ENCODE measurements around the gene BICC1.

The BICC1 gene

DNA sequence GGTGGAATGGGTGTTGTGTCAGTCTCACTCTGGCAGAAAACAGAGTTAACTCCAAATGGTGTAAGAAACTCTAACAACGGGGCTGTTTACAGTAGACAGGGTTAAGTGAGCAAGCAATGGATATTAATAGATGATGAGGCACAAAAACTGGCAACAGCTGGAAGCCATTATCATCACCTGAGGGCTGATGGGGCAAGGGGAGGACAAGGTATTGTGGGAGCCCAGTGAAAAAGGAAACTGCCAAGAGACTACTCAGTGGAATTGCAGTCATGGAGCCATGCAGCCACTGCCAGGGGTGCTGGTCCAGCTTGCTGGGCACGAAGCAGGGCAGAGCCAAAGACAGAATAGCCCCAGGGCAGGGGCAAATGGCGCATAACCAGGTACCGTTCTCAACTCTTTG, 260.7 kb downstream of the BICC1 start:
- DNase-seq (ENCODE audit: extremely low read depth in 1 of 2, low read depth in 1 of 2), result no peak

DNA sequence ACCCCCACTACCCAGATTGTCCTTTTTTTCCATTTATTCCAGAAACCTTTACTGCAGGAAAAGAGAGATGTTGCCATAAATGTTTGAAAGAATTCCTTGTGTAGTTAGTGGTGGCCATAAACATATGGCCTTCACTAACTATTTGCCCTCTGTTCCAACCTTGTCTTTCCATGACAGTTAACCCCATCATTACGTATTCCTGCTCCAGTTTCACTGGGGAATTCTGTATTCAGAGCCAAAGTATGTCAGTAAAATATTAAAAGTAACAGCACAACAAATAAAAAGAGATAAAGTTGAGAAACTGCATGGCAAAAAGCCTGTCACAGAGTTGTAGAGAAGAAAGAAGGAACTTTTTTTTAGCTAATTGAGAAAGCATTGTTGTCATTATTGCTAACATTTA, 261.3 kb downstream of the BICC1 start:
- no peak for DNase-seq (ENCODE audit: extremely low read depth in 1 of 2, low read depth in 1 of 2)

DNA sequence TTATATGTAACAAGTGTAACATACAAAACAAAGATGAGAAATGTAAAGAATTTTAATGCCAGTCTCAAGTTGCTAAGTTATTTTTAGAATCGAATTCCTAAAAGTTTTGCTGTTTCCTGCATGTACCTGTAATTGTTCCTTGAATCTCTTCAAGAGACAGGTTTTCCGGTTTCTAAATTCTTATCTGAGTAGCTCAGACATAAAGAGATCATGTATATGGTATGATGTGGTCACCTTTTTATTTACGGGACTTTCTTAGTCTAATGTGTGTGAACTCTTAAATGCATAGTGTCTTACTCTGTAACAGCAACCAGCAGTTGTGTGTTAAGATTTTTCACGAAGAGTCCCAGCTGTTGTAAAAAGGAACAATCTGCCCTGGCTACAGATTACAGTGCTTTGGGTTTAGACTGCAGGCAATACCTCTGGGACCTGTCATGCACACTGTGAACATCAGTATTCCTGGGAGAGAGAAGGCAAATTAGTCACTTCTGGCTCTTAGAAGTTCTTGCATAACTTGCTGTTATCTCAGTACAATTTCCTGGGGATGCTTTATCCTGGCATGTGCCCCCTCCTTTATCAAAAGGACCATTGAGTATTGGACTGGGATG, 263.4 kb downstream of the BICC1 start:
- DNase-seq (ENCODE audit: extremely low read depth in 1 of 2, low read depth in 1 of 2), result no peak

DNA sequence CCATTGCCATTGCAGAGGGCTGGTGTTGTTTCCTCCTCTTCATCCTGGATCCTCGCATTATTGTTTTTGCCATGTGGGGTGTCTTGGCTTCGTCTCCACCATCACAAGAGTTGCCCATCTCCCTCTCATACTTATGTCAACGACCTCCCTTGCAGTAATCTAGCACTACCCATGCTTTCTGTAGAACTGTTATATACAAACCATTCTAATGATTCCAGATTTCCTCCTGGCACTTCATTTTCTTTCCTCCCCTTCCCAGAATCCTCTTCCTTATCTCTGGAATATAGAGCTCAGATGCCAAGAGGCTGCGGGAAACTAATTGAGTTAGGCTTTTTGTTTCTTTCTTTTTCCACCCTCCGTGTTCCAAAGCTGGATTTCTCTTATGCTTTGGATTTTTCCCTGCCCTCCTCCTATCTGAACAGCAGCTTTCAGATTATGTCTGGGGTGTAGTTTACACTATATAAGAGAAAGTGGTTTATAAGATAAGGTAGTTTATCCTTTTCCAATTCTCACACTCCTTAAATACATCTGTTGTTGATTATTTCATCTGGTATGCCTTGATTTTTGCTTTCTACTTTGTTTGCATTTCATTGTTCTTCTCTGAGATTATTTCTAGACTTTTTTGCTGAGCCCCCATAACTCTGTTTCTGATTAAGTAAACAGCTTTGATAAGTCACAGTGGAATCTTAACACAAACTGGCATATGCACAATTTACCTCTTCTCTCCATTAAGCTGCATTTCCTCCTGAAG, 264.1 kb downstream of the BICC1 start:
- DNase-seq (ENCODE audit: extremely low read depth in 1 of 2, low read depth in 1 of 2), result no peak

DNA sequence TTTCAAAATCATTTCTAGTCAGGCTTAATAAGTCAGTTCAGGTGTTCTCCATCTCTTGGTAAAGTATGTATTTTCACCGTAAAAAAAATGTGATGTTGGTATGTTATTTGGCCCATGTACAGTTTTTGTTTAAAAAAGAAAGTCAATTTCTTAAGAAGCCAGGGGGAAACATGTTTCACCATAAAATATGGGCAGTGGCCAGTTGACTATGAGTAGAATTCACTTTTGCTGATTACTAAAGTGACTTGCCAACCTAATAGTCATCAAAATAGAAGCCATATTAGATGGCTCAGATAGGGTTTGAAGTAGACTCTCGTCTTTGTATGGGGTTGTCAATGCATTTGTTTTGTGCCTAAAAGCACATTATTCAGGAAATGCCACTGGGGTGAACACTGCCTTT, 266.3 kb downstream of the BICC1 start:
- no peak for DNase-seq (ENCODE audit: extremely low read depth in 1 of 2, low read depth in 1 of 2)

DNA sequence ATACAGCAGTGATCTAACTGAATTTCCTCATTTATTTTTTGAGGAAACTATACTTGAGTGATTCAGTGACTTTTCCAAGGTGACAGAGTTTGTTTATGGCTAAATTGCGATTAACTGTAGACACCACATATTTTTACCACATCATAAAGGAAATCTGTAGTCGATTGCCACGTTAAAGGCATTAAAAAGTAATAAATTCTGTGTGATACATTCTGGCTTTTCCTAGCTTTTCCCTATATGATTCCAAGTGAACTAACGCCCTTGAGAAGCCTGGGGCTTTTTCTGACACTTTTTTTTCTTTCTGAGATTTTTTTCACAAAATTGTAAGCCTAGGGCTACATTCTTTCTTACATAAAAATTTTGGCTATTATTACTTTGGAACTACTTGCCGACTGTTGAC, 266.9 kb downstream of the BICC1 start:
- no peak for DNase-seq (ENCODE audit: extremely low read depth in 1 of 2, low read depth in 1 of 2)

DNA sequence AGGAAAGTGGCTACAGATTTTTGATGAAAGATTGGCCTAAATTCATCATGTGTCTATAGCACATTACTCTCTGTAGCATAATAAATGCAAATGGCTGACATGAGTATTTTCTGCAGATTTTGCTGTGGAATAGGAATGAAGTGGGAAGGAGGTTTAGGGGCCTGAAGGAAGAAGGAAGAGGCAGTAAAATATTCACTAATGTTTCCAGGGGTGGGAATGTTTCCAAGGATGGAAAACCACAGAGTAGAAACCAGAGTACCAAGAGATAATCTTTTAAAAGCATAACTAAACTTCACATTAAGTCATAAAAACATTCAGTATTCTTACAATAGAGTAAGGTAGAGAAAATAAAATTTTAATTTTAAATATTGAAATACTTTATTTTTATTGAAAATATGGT, 267.8 kb downstream of the BICC1 start:
- DNase-seq (ENCODE audit: extremely low read depth in 1 of 2, low read depth in 1 of 2), result no peak

- no peak for DNase-seq (ENCODE audit: extremely low read depth in 1 of 2, low read depth in 1 of 2)
These were observed 269.3 kb downstream of the BICC1 start for GRCh38 chr10:58781873-58782488.

GRCh38 chr10:58782876-58783851, 270.5 kb downstream of the BICC1 start:
- DNase-seq (ENCODE audit: extremely low read depth in 1 of 2, low read depth in 1 of 2), result no peak

DNA sequence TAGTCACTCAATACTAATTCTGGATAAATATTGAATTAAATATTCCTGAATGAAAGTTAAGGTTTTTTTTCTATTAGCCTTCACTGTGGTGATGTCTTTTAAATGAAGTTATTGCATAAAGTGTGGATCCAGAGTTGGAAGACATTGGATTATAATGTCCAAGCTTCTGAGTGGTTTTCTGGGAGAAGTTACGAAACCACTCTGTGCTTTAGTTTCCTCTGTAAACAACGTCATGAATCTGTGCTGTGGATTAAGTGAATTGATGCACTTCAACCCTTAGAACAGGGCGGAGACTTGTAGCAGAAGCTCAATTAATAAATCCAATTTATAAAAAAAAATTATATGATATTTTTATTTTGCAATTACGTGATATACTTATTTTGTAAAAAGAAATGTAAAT, 271.7 kb downstream of the BICC1 start:
- no peak for DNase-seq (ENCODE audit: extremely low read depth in 1 of 2, low read depth in 1 of 2)

- no peak for DNase-seq (ENCODE audit: extremely low read depth in 1 of 2, low read depth in 1 of 2)
These were observed 272.7 kb downstream of the BICC1 start for GRCh38 chr10:58785354-58785753.

DNA sequence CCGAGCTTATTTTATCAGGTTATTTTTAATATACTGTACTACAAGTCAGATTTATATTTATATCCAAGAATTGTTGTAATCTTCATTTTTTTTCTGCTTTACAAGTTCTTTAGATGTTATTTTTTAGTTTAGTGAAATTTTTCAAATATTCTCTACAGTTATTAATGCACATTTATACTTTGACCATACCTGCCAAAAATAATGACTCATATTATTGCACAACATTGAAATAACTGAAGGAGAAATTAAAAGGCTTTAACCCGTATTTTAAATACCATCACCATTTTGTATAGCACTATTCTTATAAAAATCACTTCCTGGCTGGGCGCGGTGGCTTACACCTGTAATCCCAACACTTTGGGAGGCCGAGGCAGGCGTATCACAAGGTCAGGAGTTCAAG, 278.5 kb downstream of the BICC1 start:
- DNase-seq (ENCODE audit: extremely low read depth in 1 of 2, low read depth in 1 of 2), result no peak

DNA sequence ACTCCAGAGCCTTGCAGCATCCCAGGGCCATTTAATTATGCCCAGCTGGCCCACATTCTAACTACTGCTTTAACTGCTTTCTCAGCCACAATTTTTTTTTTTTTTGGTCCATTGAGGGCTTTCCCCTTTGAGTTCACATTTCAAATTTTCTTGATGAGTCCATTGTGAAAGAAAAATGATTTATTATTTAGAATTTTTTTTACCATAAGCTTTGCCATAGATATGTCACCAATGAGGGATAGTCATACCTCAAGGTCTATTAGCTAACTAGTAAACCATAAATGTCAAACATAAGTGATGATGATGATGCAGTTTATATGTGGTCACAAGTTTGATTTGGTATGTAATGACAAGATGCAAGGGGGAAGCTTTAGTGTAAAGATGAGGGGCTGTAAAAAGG, 282.9 kb downstream of the BICC1 start:
- no peak for DNase-seq (ENCODE audit: extremely low read depth in 1 of 2, low read depth in 1 of 2)

- no peak for DNase-seq (ENCODE audit: extremely low read depth in 1 of 2, low read depth in 1 of 2)
These were observed 283.6 kb downstream of the BICC1 start for GRCh38 chr10:58796242-58796641.

DNA sequence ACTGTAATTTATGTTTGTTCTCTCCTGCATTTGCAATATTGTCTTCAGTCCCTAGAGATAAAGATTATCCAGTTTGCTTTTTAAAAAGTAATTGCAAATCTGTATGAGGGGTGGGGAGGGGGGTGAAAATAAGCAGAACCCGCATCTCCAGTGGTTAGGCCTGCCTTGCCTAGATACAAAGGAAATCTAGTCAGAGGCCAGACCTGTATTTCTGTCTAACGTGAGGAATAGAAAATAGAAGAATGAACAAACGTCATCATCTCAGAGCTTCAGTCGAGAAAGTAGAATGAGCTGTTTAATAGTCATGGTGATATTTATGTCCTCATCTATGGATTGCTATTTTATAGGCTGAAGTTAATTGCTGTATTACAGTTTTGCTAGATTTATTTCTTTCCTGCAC, 284.2 kb downstream of the BICC1 start:
- no peak for DNase-seq (ENCODE audit: extremely low read depth in 1 of 2, low read depth in 1 of 2)

- DNase-seq (ENCODE audit: extremely low read depth in 1 of 2, low read depth in 1 of 2), result no peak
These were observed 284.7 kb downstream of the BICC1 start for GRCh38 chr10:58797356-58797755.

- DNase-seq (ENCODE audit: extremely low read depth in 1 of 2, low read depth in 1 of 2), result no peak
These were observed 289.4 kb downstream of the BICC1 start for GRCh38 chr10:58802047-58802446.

DNA sequence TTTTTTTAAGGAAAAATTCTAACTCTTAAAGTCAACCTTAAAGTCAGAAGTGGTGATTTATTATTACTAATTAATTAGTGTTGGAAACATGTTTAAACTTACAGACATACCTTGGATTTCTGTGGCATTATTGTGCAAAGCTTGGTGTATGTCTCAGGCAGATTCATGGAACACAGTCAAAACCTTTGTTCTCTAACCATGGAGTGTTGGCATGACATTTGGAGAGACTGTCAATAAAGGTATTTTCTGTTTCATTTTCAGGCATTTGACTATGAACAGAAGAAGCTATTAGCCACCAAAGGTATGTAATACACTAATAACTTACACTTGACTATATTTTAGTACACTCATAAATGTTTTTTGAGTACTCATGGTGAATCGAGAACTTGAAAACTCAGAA, 293.7 kb downstream of the BICC1 start:
- DNase-seq (ENCODE audit: extremely low read depth in 1 of 2, low read depth in 1 of 2), result no peak

DNA sequence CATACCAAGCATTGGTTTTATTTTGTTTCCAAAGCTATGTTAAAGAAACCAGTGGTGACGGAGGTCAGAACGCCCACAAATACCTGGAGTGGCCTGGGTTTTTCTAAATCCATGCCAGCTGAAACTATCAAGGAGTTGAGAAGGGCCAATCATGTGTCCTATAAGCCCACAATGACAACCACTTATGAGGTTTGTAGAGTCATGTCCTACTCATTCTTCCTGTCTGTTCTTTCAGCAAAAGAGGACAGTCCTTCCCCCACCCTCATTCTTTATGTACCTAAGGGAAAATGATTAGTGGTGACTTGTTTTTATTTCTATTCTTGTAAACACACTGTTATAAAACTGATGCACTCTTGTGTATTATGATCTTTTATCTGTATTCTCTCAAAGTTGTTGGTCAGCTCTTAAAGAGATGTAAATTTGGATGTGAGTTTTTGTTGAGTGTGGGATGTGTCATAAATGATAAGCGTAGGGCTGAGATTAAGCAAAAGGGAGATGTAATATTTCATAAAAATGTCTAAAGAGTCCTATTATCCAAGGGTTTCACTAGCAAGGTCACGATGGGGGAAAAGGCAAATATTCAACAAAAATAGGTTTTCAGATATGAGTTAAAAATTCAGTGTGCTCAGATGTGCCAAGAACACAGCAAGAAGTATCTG, 294.4 kb downstream of the BICC1 start:
- no peak for DNase-seq (ENCODE audit: extremely low read depth in 1 of 2, low read depth in 1 of 2)

GRCh38 chr10:58807629-58808022, 295.0 kb downstream of the BICC1 start:
- DNase-seq (ENCODE audit: extremely low read depth in 1 of 2, low read depth in 1 of 2), result no peak

GRCh38 chr10:58810751-58811150, 298.1 kb downstream of the BICC1 start:
- no peak for DNase-seq (ENCODE audit: extremely low read depth in 1 of 2, low read depth in 1 of 2)

All from activated CD8-positive, alpha-beta memory T cell treated with anti-CD3 and anti-CD28 coated beads for 1 hour (primary cell).